WERI-Rb-1 (cell line): ENCODE measurements around the gene UBR1.

Experiments
- DNase-seq: peaks from one replicate; pipeline ENCODE4 v3.0.0-alpha.2; 2020
- H3K27ac ChIP-seq: fragments of 250-450 bp; sonication (Bioruptor Pico); 2 replicates; pipeline ENCODE4 v1.5.1; 2020; ENCODE audit warnings: mild to moderate bottlenecking, moderate library complexity
- H3K27me3 ChIP-seq: fragments of 250-450 bp; sonication (Bioruptor Pico); 2 replicates; pipeline ENCODE4 v1.5.1; 2021; ENCODE audit warnings: mild to moderate bottlenecking, low read depth, moderate library complexity; ENCODE audit not compliant: insufficient read depth, severe bottlenecking
- H3K36me3 ChIP-seq: fragments of 250-450 bp; sonication (Bioruptor Pico); 2 replicates; pipeline ENCODE4 v1.5.1; 2020; ENCODE audit warnings: mild to moderate bottlenecking, moderate library complexity
- H3K4me3 ChIP-seq: 2 replicates; pipeline ENCODE4 v1.5.1; 2011; ENCODE audit warnings: low read depth, mild to moderate bottlenecking, control low read depth, low read length
- H3K9me3 ChIP-seq: fragments of 250-450 bp; sonication (Bioruptor Pico); 2 replicates; pipeline ENCODE4 v1.5.1; 2021; ENCODE audit warnings: mild to moderate bottlenecking, moderate library complexity; ENCODE audit not compliant: severe bottlenecking
- CTCF ChIP-seq: IDR thresholded peaks from 2 replicates; pipeline ENCODE4 v1.5.1; 2011; ENCODE audit warnings: low read depth, mild to moderate bottlenecking, control low read depth, inconsistent platforms, low read length

Gene UBR1

DNA sequence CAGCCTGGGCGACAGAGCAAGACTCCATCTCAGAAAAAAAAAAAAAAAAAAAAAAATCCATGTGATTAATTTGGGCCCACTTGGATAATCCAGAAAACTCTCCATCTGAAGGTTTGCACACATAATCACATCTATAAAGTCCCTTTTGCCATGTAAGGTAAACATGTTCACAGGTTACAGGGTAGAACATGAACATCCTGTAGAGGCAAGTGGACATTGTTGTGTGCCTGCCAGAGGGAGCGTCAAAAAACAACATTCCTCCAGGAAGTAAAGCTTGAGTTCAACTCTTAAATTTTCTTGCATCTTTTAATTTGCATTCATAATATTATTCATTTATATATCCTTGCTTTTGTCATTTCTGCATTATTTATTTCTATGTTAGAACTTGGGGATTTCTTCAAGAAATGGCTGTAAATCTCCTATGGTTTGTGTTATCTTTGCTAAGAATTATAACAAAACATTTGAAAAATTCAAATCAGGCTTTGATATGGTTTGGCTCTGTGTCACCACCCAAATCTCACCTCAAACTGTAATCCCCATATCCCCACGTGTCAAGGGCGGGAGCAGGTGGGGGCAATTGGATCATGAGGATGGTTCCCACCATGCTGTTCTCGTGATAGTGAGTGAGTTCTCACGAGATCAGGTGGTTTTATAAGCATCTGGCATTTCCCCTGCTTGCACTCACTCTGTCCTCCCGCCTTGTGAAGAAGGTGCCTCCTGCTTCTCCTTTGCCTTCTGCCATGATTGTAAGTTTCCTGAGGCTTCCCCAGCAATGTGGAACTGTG, 173.9 kb downstream of the UBR1 start:
- Histone ChIP-seq H3K4me3 (no peak overlapping the region), H3K36me3 (no peaks in the 10 kb centered on the region), H3K9me3 (no peaks in the 10 kb centered on the region), H3K27me3 (no peaks in the 10 kb centered on the region), H3K27ac (no peak overlapping the region)
- no peak for TF ChIP-seq CTCF
- no peak for DNase-seq

DNA sequence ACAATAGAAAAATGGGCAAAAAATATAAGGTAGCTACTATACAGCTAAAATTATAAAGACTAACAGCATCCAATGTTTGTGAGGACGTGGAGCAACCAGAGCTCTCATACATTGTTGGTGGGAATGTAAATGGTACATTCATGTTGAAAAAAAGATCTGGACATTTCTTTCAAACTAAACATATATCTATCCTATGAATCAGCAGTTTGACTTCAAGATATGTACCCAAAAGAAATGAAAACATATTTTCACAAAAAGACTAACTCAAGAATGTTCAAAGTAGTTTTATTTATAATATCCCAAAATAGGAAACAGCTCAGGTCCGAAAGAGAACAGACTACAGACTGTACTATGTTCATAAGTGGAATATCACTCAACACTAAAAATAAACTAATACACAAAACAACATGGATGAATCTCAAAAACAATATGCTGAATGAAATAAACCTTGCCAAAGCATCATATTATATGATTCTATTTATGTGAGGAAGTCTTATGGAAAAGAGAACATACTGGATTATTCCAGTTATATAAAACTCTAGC, 176.5 kb downstream of the UBR1 start:
- no peak for DNase-seq
- no peak for TF ChIP-seq CTCF
- Histone ChIP-seq H3K27ac (no peak overlapping the region), H3K4me3 (no peak overlapping the region), H3K36me3 (no peaks in the 10 kb centered on the region), H3K9me3 (no peaks in the 10 kb centered on the region), H3K27me3 (no peaks in the 10 kb centered on the region)

DNA sequence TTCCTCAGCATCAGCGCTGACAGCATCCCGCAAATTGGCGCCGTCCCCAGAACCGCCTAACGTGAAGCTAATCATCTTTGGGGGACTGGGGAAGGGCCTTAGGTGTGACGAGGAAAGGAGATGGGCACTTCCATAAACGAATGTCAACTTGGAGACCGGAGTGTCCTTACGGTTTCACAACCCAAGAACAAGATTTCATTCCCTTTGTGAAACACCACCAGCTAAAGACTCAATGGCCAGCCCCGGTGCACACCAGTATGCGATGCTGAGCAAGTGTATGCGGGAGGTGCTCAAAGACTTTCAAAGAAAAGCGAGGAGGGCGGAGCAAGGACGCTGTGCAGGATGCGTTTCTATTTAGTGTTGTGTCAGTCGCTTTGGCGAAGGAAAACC, 184.5 kb downstream of the UBR1 start:
- DNase-seq: peak; percentile 15
- Histone ChIP-seq H3K27ac (no peak overlapping the region), H3K4me3 (peak overlapping the region; percentile 86), H3K27me3 (no peaks in the 10 kb centered on the region), H3K9me3 (no peaks in the 10 kb centered on the region), H3K36me3 (no peaks in the 10 kb centered on the region)
- no peak for TF ChIP-seq CTCF

GRCh38 chr15:42920519-42921341, 185.1 kb downstream of the UBR1 start, which contains the start of gene TTBK2:
TTBK2 (minus strand) TSS chr15:42920778; CDS start chr15:42878617, 42,161 bp downstream.
- H3K36me3 ChIP-seq: no peaks in the 10 kb centered on the region
- H3K4me3 ChIP-seq: peak within 1 kb of the TSS; percentile 86
- H3K27ac ChIP-seq: peak within 1 kb of the TSS; percentile 71
- H3K27me3 ChIP-seq: no peaks in the 10 kb centered on the region
- DNase-seq: peak; percentile 99
- no peak for TF ChIP-seq CTCF
- H3K9me3 ChIP-seq: no peaks in the 10 kb centered on the region

GRCh38 chr15:42919799-42920518, 185.9 kb downstream of the UBR1 start:
- TF ChIP-seq CTCF: no peak
- no peaks in the 10 kb centered on the region for H3K9me3 ChIP-seq
- H3K27ac ChIP-seq: peak overlapping the region; percentile 71
- H3K4me3 ChIP-seq: peak overlapping the region; percentile 86
- H3K27me3 ChIP-seq: no peaks in the 10 kb centered on the region
- no peaks in the 10 kb centered on the region for H3K36me3 ChIP-seq
- DNase-seq: peak; percentile 36
